Esophagus muscularis mucosa (tissue), 4 donors: ENCODE measurements around the gene TTC33. TPM values are rescaled to one million over a fixed set of nuclear protein-coding genes. Genes with fewer than 3 reads are reported as not detected.
"Not testable (repeated sequence)": the region's sequence is repeated elsewhere in the genome, so short reads cannot be mapped to it uniquely, and the experiment has no call there.

Source experiments
- DNase-seq: peaks from one replicate; pipeline ENCODE4 v3.0.0-alpha.2; 2017; ENCODE audit errors: extremely low spot score
- H3K27ac ChIP-seq, 4 donors: fragments of 200-600 bp; sonication (generic); replicated peaks in 1 of 4; 1 replicate in 3 of 4; 2 replicates in 1 of 4; pipeline ENCODE4 v1.5.1; 2016 to 2019; ENCODE audit warnings: mild to moderate bottlenecking in 1 of 4
- H3K27me3 ChIP-seq, 4 donors: fragments of 200-600 bp; sonication (generic); one replicate each; pipeline versions ENCODE4 v1.5.1 to v1.6.0; 2016 to 2019
- H3K36me3 ChIP-seq, 4 donors: fragments of 200-600 bp; sonication (generic); one replicate each; pipeline ENCODE4 v1.5.1; 2016 to 2019
- H3K4me1 ChIP-seq, 4 donors: fragments of 200-600 bp; sonication (generic); one replicate each; pipeline ENCODE4 v1.5.1; 2016 to 2019
- H3K4me3 ChIP-seq, 4 donors: fragments of 200-600 bp; sonication (generic); 1 replicate in 2 of 4; 2 replicates in 2 of 4; pipeline ENCODE4 v1.5.1; 2016 to 2019; ENCODE audit warnings: mild to moderate bottlenecking in 4 of 4, moderate library complexity in 1 of 4
- H3K9me3 ChIP-seq, 4 donors: fragments of 200-600 bp; sonication (generic); 1 replicate in 3 of 4; 2 replicates in 1 of 4; pipeline ENCODE4 v1.5.1; 2016 to 2019
- CTCF ChIP-seq, 3 experiments: fragments of 200-600 bp in 2 of 3; fragments of 450-650 bp in 1 of 3; sonication (generic) in 2 of 3; IDR thresholded peaks; one replicate each; pipeline ENCODE4 v1.5.1; 2017 to 2019; ENCODE audit warnings: antibody characterized with exemption in 3 of 3, mild to moderate bottlenecking in 2 of 3, moderate library complexity in 1 of 3
- EP300 ChIP-seq: sonication (generic); formaldehyde crosslinking; IDR thresholded peaks from one replicate; pipeline ENCODE4 v1.6.1; 2017; ENCODE audit warnings: antibody characterized with exemption
- POLR2A ChIP-seq: fragments of 450-650 bp; IDR thresholded peaks from one replicate; pipeline ENCODE4 v1.6.1; 2017; ENCODE audit warnings: antibody characterized with exemption, moderate library complexity, mild to moderate bottlenecking, low read depth
- POLR2AphosphoS5 ChIP-seq, 2 donors: sonication (generic); formaldehyde crosslinking; IDR thresholded peaks; one replicate each; pipeline ENCODE4 v1.6.1; 2017; ENCODE audit warnings: antibody characterized with exemption in 2 of 2
- WGBS: methylation state at CpG from one replicate; pipeline ENCODE4 v1.1.5; 2018; 5-methylcytosine and 5-hydroxymethylcytosine counted together
- intact Hi-C: fragments of 100-400 bp; cut with DNase I; formaldehyde crosslinking; loops from one replicate; pipeline ENCODE4 v1.15.1; 2023
- total RNA-seq, 4 donors: library from RNA; depleted of rRNA; stranded (reverse); fragments of >200 nt; gene quantifications; one replicate each; pipeline versions ENCODE4 v1.1.0 to v1.2.1, GENCODE V29; 2016

TTC33 gene
- total RNA-seq, 4 donors from 2014 or later = 19.1 to 32.7 (median 24.0) TPM

GRCh38 chr5:40600383-40600782, 155.4 kb downstream of the TTC33 start:
- no peak overlapping the region for H3K4me3 ChIP-seq
- no peak overlapping the region for H3K27ac ChIP-seq
- TF ChIP-seq POLR2A (no peak), CTCF (IDR thresholded peaks at IDR 0.05) (no peak), EP300 (no peak)
- intact Hi-C loops = no loop called here
- no peaks in the 10 kb centered on the region for H3K9me3 ChIP-seq
- no peaks in the 10 kb centered on the region for H3K27me3 ChIP-seq
- no peak for DNase-seq
- 90% methylated on average over 1 of the region's 1 CpG for WGBS
- no peaks in the 10 kb centered on the region for H3K36me3 ChIP-seq
- H3K4me1 ChIP-seq = no peaks in the 10 kb centered on the region

DNA sequence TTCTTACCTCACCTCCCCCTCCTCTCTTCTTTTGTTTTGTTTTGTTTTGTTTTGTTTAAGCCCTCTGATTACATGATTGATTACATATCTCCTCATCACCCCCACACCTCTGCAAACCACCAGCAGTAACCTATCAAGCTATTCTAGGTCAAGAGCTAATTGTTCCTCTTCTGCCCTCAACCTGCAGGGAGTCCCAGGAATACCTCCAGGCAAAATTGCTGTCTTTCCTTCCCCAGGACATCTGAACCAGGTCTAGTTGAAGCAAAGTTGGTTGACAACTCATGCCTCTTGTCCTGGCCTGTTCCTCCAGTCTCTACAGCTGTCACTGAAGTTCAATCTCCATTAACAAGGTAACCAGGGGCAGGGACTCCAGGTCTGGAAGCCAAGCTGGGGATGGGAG, 156.1 kb downstream of the TTC33 start:
- Histone ChIP-seq H3K9me3 (no peaks in the 10 kb centered on the region), H3K4me3 (no peak overlapping the region)
- TF ChIP-seq EP300 (no peak), POLR2A (no peak), POLR2AphosphoS5 (IDR thresholded peaks at IDR 0.05) (no peak), CTCF (IDR thresholded peaks at IDR 0.05) (no peak)

DNA sequence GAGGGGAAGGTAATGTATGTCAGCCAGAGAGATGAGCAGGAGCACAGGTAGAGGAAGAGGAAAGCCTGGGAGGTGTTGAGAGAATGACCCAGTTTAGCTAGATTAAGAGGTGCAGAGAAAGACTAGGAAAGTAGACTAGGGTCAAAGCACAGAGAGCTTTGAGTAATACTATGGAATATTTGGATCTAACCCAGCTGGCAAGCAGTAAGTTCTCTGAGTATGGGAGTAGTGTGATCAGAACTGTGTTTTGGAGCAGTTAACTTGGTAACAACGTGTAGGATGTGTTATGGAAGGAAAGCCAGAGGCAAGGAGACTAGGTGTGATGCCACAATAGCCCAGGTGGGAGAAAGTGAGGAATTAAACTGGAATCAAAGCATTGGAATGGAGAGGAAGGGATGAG, 160.9 kb downstream of the TTC33 start:
- Histone ChIP-seq H3K4me1 (peaks cover 0 to 5% (median 0%) of the 10 kb centered on the region in 4 donors), H3K36me3 (no peaks in the 10 kb centered on the region), H3K27ac (no peak overlapping the region), H3K9me3 (no peaks in the 10 kb centered on the region), H3K27me3 (no peaks in the 10 kb centered on the region), H3K4me3 (no peak overlapping the region)
- 15% methylated on average over 1 of the region's 1 CpG for WGBS
- intact Hi-C loops = no loop called here
- DNase-seq = no peak
- TF ChIP-seq POLR2A = no peak
- TF ChIP-seq CTCF (IDR thresholded peaks at IDR 0.05) = no peak
- TF ChIP-seq EP300 = no peak
- TF ChIP-seq POLR2AphosphoS5 (IDR thresholded peaks at IDR 0.05) = no peak

More for the DNA sequence above, 156.1 kb downstream of the TTC33 start:
- Histone ChIP-seq H3K27me3 (no peaks in the 10 kb centered on the region), H3K36me3 (no peaks in the 10 kb centered on the region), H3K4me1 (peaks cover 0 to 3% (median 0%) of the 10 kb centered on the region in 4 donors), H3K27ac (no peak overlapping the region)
- intact Hi-C loops = no loop called here
- DNase-seq = no peak

GRCh38 chr5:40591727-40592396, 163.9 kb downstream of the TTC33 start:
- 77% methylated on average over 10 of the region's 10 CpGs for WGBS
- H3K9me3 ChIP-seq, H3K4me1 ChIP-seq, intact Hi-C loops, H3K36me3 ChIP-seq, DNase-seq, H3K27me3 ChIP-seq, H3K4me3 ChIP-seq, H3K27ac ChIP-seq: not testable (repeated sequence)

DNA sequence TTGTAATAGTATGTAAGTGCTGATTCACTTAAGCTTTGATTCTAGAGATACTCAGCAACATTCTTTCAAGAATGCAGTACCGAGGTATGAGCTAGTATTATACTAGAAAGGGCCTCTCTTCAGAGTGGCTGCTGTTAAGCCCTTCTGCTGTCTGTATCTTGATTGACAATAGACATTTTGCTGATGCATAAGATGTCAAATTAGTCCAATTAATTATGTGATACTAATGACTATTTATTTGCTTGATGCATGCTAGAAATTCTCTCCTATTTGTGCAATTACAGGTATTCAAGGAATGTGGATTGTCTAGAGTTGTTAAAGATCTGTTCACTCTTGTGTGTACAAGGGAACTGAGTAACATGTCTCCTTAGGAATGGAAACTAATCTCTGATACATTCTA, 168.4 kb downstream of the TTC33 start:
- 78% methylated on average over 1 of the region's 1 CpG for WGBS
- H3K36me3 ChIP-seq = no peaks in the 10 kb centered on the region

More for the DNA sequence above, 168.4 kb downstream of the TTC33 start:
- Histone ChIP-seq H3K27ac (no peak overlapping the region), H3K27me3 (no peaks in the 10 kb centered on the region), H3K4me1 (no peaks in the 10 kb centered on the region), H3K4me3 (no peak overlapping the region), H3K9me3 (no peaks in the 10 kb centered on the region)
- intact Hi-C loops = no loop called here
- no peak for DNase-seq
- no peak for TF ChIP-seq POLR2A
- no peak for TF ChIP-seq EP300
- TF ChIP-seq POLR2AphosphoS5 (IDR thresholded peaks at IDR 0.05) = no peak
- no peak for TF ChIP-seq CTCF (IDR thresholded peaks at IDR 0.05)
